ENCODE results near the gene TMEM35B.

TMEM35B gene

GRCh38 chr1:35029761-35030160 is 44.6 kb upstream of the TMEM35B start:
- TF ChIP-seq CTCF (IDR thresholded peaks at IDR 0.05): no peak
- Mint-ChIP-seq H3K36me3 (ENCODE audit: low read depth) (peaks cover 41% of the 10 kb centered on the region), H3K4me3 (peak overlapping the region; percentile 99), H3K27ac (no peak overlapping the region), H3K27me3 (ENCODE audit: low read depth, poor library complexity) (peaks cover 12% of the 10 kb centered on the region), H3K4me1 (peaks cover 22% of the 10 kb centered on the region), H3K9me3 (peaks cover 25% of the 10 kb centered on the region)
- DNase-seq: no peak

GRCh38 chr1:35016406-35016805 is 31.3 kb upstream of the TMEM35B start:
- no peak overlapping the region for H3K4me3 Mint-ChIP-seq
- no peak overlapping the region for H3K27ac Mint-ChIP-seq
- H3K27me3 Mint-ChIP-seq (ENCODE audit: low read depth, poor library complexity): no peaks in the 10 kb centered on the region

GRCh38 chr1:35014486-35014885 is 29.3 kb upstream of the TMEM35B start:
- TF ChIP-seq CTCF (IDR thresholded peaks at IDR 0.05): no peak
- no peak overlapping the region for H3K27ac Mint-ChIP-seq
- H3K4me3 Mint-ChIP-seq: no peak overlapping the region
- H3K4me1 Mint-ChIP-seq: peaks cover 8% of the 10 kb centered on the region
- no peaks in the 10 kb centered on the region for H3K27me3 Mint-ChIP-seq (ENCODE audit: low read depth, poor library complexity)
- no peaks in the 10 kb centered on the region for H3K9me3 Mint-ChIP-seq
- no peak for DNase-seq
- H3K36me3 Mint-ChIP-seq (ENCODE audit: low read depth): peaks cover 26% of the 10 kb centered on the region

More at GRCh38 chr1:35016406-35016805, 31.3 kb upstream of the TMEM35B start:
- DNase-seq: no peak
- Mint-ChIP-seq H3K9me3 (no peaks in the 10 kb centered on the region), H3K4me1 (peaks cover 8% of the 10 kb centered on the region), H3K36me3 (ENCODE audit: low read depth) (peaks cover 12% of the 10 kb centered on the region)
- no peak for TF ChIP-seq CTCF (IDR thresholded peaks at IDR 0.05)

GRCh38 chr1:35005711-35006110 is 20.6 kb upstream of the TMEM35B start:
- Mint-ChIP-seq H3K36me3 (ENCODE audit: low read depth) (peaks cover 30% of the 10 kb centered on the region), H3K27me3 (ENCODE audit: low read depth, poor library complexity) (no peaks in the 10 kb centered on the region), H3K4me1 (no peaks in the 10 kb centered on the region), H3K27ac (no peak overlapping the region), H3K9me3 (no peaks in the 10 kb centered on the region), H3K4me3 (no peak overlapping the region)
- no peak for DNase-seq
- no peak for TF ChIP-seq CTCF (IDR thresholded peaks at IDR 0.05)

- DNase-seq: no peak
- H3K27ac Mint-ChIP-seq: no peak overlapping the region
- no peak for TF ChIP-seq CTCF (IDR thresholded peaks at IDR 0.05)
- H3K36me3 Mint-ChIP-seq (ENCODE audit: low read depth): peaks cover 28% of the 10 kb centered on the region
- H3K4me3 Mint-ChIP-seq: no peak overlapping the region
- no peaks in the 10 kb centered on the region for H3K27me3 Mint-ChIP-seq (ENCODE audit: low read depth, poor library complexity)
- H3K4me1 Mint-ChIP-seq: no peaks in the 10 kb centered on the region
- H3K9me3 Mint-ChIP-seq: no peaks in the 10 kb centered on the region
Measured at GRCh38 chr1:35001743-35002142, 16.6 kb upstream of the TMEM35B start.

GRCh38 chr1:34994878-34995277 is 9.7 kb upstream of the TMEM35B start:
- TF ChIP-seq CTCF (IDR thresholded peaks at IDR 0.05): no peak
- DNase-seq: no peak
- Mint-ChIP-seq H3K27me3 (ENCODE audit: low read depth, poor library complexity) (no peaks in the 10 kb centered on the region), H3K27ac (no peak overlapping the region), H3K36me3 (ENCODE audit: low read depth) (peaks cover 14% of the 10 kb centered on the region), H3K9me3 (no peaks in the 10 kb centered on the region), H3K4me3 (no peak overlapping the region), H3K4me1 (no peaks in the 10 kb centered on the region)
